Liver (tissue), 9 donors: ENCODE measurements around the gene TECTA. TPM values are rescaled to one million over a fixed set of nuclear protein-coding genes. Genes with fewer than 3 reads are reported as not detected.

ENCODE experiments used
- DNase-seq: peaks from one replicate; pipeline ENCODE4 v3.0.0-alpha.2; 2017; ENCODE audit warnings: low spot score
- H3K27ac ChIP-seq, 2 donors: one replicate each; pipeline ENCODE4 v1.7.0; 2013; ENCODE audit warnings: inconsistent platforms in 2 of 2, low read length in 2 of 2, control low read depth in 1 of 2, low read depth in 1 of 2, mild to moderate bottlenecking in 1 of 2
- H3K27me3 ChIP-seq, 4 donors: one replicate each; pipeline versions ENCODE4 v1.6.1 to v1.7.0; 2013; ENCODE audit warnings: low read length in 3 of 4, inconsistent platforms in 1 of 4, mild to moderate bottlenecking in 1 of 4, moderate library complexity in 1 of 4; ENCODE audit not compliant: control insufficient read depth in 4 of 4, insufficient read depth in 4 of 4
- H3K36me3 ChIP-seq, 4 donors: one replicate each; pipeline versions ENCODE4 v1.6.1 to v1.7.0; 2013; ENCODE audit warnings: low read length in 3 of 4, mild to moderate bottlenecking in 3 of 4, low read depth in 1 of 4, moderate library complexity in 1 of 4; ENCODE audit not compliant: control insufficient read depth in 4 of 4, insufficient read depth in 3 of 4
- H3K4me1 ChIP-seq, 4 donors: one replicate each; pipeline versions ENCODE4 v1.6.1 to v1.7.0; 2013; ENCODE audit warnings: low read length in 3 of 4, mild to moderate bottlenecking in 3 of 4, moderate library complexity in 1 of 4; ENCODE audit not compliant: control insufficient read depth in 4 of 4, insufficient read depth in 4 of 4
- H3K4me3 ChIP-seq, 3 donors: one replicate each; pipeline versions ENCODE4 v1.6.1 to v1.7.0; 2013; ENCODE audit warnings: low read length in 3 of 3, control low read depth in 1 of 3, low read depth in 1 of 3, mild to moderate bottlenecking in 1 of 3
- H3K9ac ChIP-seq, 2 donors: one replicate each; pipeline ENCODE4 v1.7.0; 2013; ENCODE audit warnings: low read length in 2 of 2, mild to moderate bottlenecking in 2 of 2, moderate library complexity in 2 of 2, control low read depth in 1 of 2, low read depth in 1 of 2
- H3K9me3 ChIP-seq, 4 donors: one replicate each; pipeline versions ENCODE4 v1.6.1 to v1.7.0; 2013; ENCODE audit warnings: low read length in 3 of 4; ENCODE audit not compliant: control insufficient read depth in 4 of 4
- ATF3 ChIP-seq: IDR thresholded peaks from 2 replicates; pipeline ENCODE4 v1.6.1; 2016; ENCODE audit warnings: antibody characterized with exemption
- CTCF ChIP-seq: fragments of 150-350 bp; IDR thresholded peaks from 2 replicates; pipeline ENCODE4 v1.5.1; 2017; ENCODE audit warnings: improper control_type of control experiment, low read depth, low read length; ENCODE audit not compliant: missing input control
- EGR1 ChIP-seq, 2 donors: IDR thresholded peaks; 2 replicates each; pipeline ENCODE4 v1.6.1; 2016 to 2018; ENCODE audit warnings: antibody characterized with exemption in 2 of 2, low read depth in 2 of 2
- FOXA1 ChIP-seq: IDR thresholded peaks from 2 replicates; pipeline ENCODE4 v1.6.1; 2016; ENCODE audit warnings: antibody characterized with exemption
- FOXA2 ChIP-seq: IDR thresholded peaks from 2 replicates; pipeline ENCODE4 v1.6.1; 2016; ENCODE audit warnings: antibody characterized with exemption
- GABPA ChIP-seq, 2 donors: IDR thresholded peaks in 1 of 2; conservative IDR thresholded peaks in 1 of 2; 2 replicates each; pipeline ENCODE4 v1.6.1; 2016; ENCODE audit warnings: antibody characterized with exemption in 2 of 2, mild to moderate bottlenecking in 1 of 2, moderate library complexity in 1 of 2
- HNF4A ChIP-seq, 2 donors: conservative IDR thresholded peaks; 2 replicates each; pipeline ENCODE4 v1.6.1; 2016; ENCODE audit warnings: antibody characterized with exemption in 2 of 2, mild to moderate bottlenecking in 2 of 2
- HNF4G ChIP-seq: IDR thresholded peaks from 2 replicates; pipeline ENCODE4 v1.6.1; 2016; ENCODE audit warnings: antibody characterized with exemption
- JUND ChIP-seq, 2 donors: IDR thresholded peaks; 2 replicates each; pipeline ENCODE4 v1.6.1; 2016; ENCODE audit warnings: antibody characterized with exemption in 2 of 2
- MAX ChIP-seq: IDR thresholded peaks from 2 replicates; pipeline ENCODE4 v1.6.1; 2016; ENCODE audit warnings: antibody characterized with exemption
- NR2F2 ChIP-seq: IDR thresholded peaks from 2 replicates; pipeline ENCODE4 v1.6.1; 2016; ENCODE audit warnings: antibody characterized with exemption
- RAD21 ChIP-seq, 2 donors: IDR thresholded peaks; 2 replicates each; pipeline ENCODE4 v1.6.1; 2016; ENCODE audit warnings: antibody characterized with exemption in 2 of 2, mild to moderate bottlenecking in 2 of 2
- REST ChIP-seq: IDR thresholded peaks from 2 replicates; pipeline ENCODE4 v1.6.1; 2016; ENCODE audit warnings: antibody characterized with exemption, mild to moderate bottlenecking
- RXRA ChIP-seq, 2 donors: IDR thresholded peaks; 2 replicates each; pipeline ENCODE4 v1.6.1; 2017 to 2018; ENCODE audit warnings: antibody characterized with exemption in 2 of 2, mild to moderate bottlenecking in 1 of 2
- SP1 ChIP-seq: IDR thresholded peaks from 2 replicates; pipeline ENCODE4 v1.6.1; 2018; ENCODE audit warnings: antibody characterized with exemption, mild to moderate bottlenecking
- TAF1 ChIP-seq: conservative IDR thresholded peaks from 2 replicates; pipeline ENCODE4 v1.6.1; 2016; ENCODE audit warnings: antibody characterized with exemption, mild to moderate bottlenecking
- YY1 ChIP-seq: IDR thresholded peaks from 2 replicates; pipeline ENCODE4 v1.6.1; 2016; ENCODE audit warnings: antibody characterized with exemption, mild to moderate bottlenecking
- ZBTB33 ChIP-seq: IDR thresholded peaks from 2 replicates; pipeline ENCODE4 v1.6.1; 2016; ENCODE audit warnings: antibody characterized with exemption
- WGBS: extraction: QIAGEN DNeasy Blood & Tissue Kit; methylation state at CpG from one replicate; pipeline ENCODE4 v1.1.7; 2013; 5-methylcytosine and 5-hydroxymethylcytosine counted together
- polyA plus RNA-seq, 2 donors: library from polyadenylated mRNA; stranded (reverse) in 1 of 2; unstranded in 1 of 2; fragments of 200-250 nt in 1 of 2; fragments of >200 nt in 1 of 2; fragmentation: Nextera tagmentation in 1 of 2; extraction: Ambion mirVana in 1 of 2; gene quantifications; one replicate each; pipeline versions ENCODE4 v1.2.1 to v1.2.3, GENCODE V29; 2013 to 2015
- total RNA-seq, 2 donors: library from RNA; depleted of rRNA; stranded (reverse); fragments of >200 nt; gene quantifications; one replicate each; pipeline ENCODE4 v1.2.3, GENCODE V29; 2014
- donor health status: healthy.
- donor health status: healthy.
- donor health status: healthy.
- donor health status: healthy.
- donor health status: healthy.

Gene TECTA
- total and polyA plus RNA-seq, 4 donors, result 0.46 to 2.4 (median 0.73) TPM

GRCh38 chr11:121067026-121067425 is 34.0 kb upstream of the TECTA start (continued):
- TF ChIP-seq EGR1 (IDR thresholded peaks at IDR 0.05; ENCODE audit: low read depth in 2 of 2) (no peak), HNF4G (no peak), TAF1 (no peak), FOXA2 (no peak), SP1 (no peak), GABPA (IDR thresholded peaks at IDR 0.05 in 1 of 2, conservative IDR thresholded peaks at IDR 0.05 in 1 of 2) (no peak), ZBTB33 (no peak), ATF3 (no peak), JUND (IDR thresholded peaks at IDR 0.05) (no peak)

DNA sequence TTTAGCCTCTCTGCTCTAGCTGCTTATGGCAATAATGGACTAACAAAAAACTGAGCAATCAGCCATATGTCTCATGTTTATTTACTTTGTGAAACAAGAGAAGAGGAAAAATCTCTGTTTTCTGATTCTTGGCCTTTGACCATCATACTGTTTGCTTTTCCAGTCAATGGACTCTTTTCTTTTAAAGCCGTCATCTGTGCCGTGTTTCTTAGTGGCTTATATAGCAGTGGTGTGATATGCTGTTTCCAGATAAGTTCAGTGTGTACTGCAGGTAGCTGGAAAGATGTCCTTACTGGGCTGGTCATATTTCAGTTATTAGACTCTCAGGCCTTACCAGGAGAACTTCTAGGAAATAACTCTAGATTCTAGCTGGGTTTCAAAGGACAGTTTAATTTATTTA is 33.6 kb upstream of the TECTA start:
- Histone ChIP-seq H3K4me1 (peaks cover 6 to 20% (median 17%) of the 10 kb centered on the region in 4 donors), H3K27ac (peak overlapping the region; percentile 55 to 71), H3K9me3 (no peaks in the 10 kb centered on the region), H3K27me3 (no peaks in the 10 kb centered on the region), H3K36me3 (peaks cover 0 to 6% (median 2%) of the 10 kb centered on the region in 4 donors), H3K9ac (peak overlapping the region in 1 of 2 donors; percentile 56), H3K4me3 (no peak overlapping the region)
- 28% methylated on average over 2 of the region's 2 CpGs for WGBS
- DNase-seq, result no peak
- peak; percentile 47 for TF ChIP-seq MAX
- TF ChIP-seq FOXA1, result peak; percentile 94
- TF ChIP-seq JUND (IDR thresholded peaks at IDR 0.05), result peak; percentile 65 to 83
- TF ChIP-seq FOXA2, result peak; percentile 95
- TF ChIP-seq ZBTB33, result peak; percentile 76
- TF ChIP-seq HNF4G, result peak; percentile 75
- TF ChIP-seq RXRA (IDR thresholded peaks at IDR 0.05), result peak; percentile 65 to 85
- TF ChIP-seq EGR1 (IDR thresholded peaks at IDR 0.05; ENCODE audit: low read depth in 2 of 2), result peak in 1 of 2 donors; percentile 62
- TF ChIP-seq GABPA (IDR thresholded peaks at IDR 0.05 in 1 of 2, conservative IDR thresholded peaks at IDR 0.05 in 1 of 2), result no peak
- peak; percentile 32 for TF ChIP-seq ATF3
- peak; percentile 86 for TF ChIP-seq SP1
- TF ChIP-seq REST, result peak; percentile 84
- TF ChIP-seq RAD21 (IDR thresholded peaks at IDR 0.05), result peak; percentile 45 to 62
- peak; percentile 95 for TF ChIP-seq YY1
- peak; percentile 16 for TF ChIP-seq NR2F2
- no peak for TF ChIP-seq CTCF
- peak; percentile 88 to 90 for TF ChIP-seq HNF4A (conservative IDR thresholded peaks at IDR 0.05)
- peak; percentile 96 for TF ChIP-seq TAF1
